Measurements from ENCODE around the gene FABP7. TPM values are rescaled to one million over a fixed set of nuclear protein-coding genes. Genes with fewer than 3 reads are reported as not detected.

Gene FABP7
- total and polyA plus RNA-seq, 8 donors, result 2.8 TPM; not detected in 7

- Histone ChIP-seq H3K4me1 (peaks cover 0 to 16% (median 5%) of the 10 kb centered on the region in 4 donors), H3K27me3 (no peaks in the 10 kb centered on the region), H3K4me3 (no peak overlapping the region), H3K9me3 (no peaks in the 10 kb centered on the region), H3K27ac (no peak overlapping the region), H3K36me3 (peaks cover 4 to 16% (median 9%) of the 10 kb centered on the region in 4 donors)
- DNase-seq, result no peak
- TF ChIP-seq POLR2A (IDR thresholded peaks at IDR 0.05), result no peak
- TF ChIP-seq POLR2AphosphoS5 (IDR thresholded peaks at IDR 0.05), result no peak
- TF ChIP-seq CTCF (IDR thresholded peaks at IDR 0.05), result no peak
- no peak for TF ChIP-seq EP300 (IDR thresholded peaks at IDR 0.05)
- intact Hi-C loops (cut with DNase I; ENCODE audit: low total_unique reads), result no loop called here
- 74 to 84% (median 79%) methylated on average over 10 of the region's 10 CpGs for WGBS, 5 donors
Observed at GRCh38 chr6:122808121-122808885, 28.8 kb downstream of the FABP7 start.

- TF ChIP-seq CTCF (IDR thresholded peaks at IDR 0.05), result no peak
- TF ChIP-seq POLR2A (IDR thresholded peaks at IDR 0.05), result no peak
- no peak for TF ChIP-seq EP300 (IDR thresholded peaks at IDR 0.05)
- TF ChIP-seq POLR2AphosphoS5 (IDR thresholded peaks at IDR 0.05), result no peak
- no peaks in the 10 kb centered on the region for H3K9me3 ChIP-seq
- no peak overlapping the region for H3K4me3 ChIP-seq
- WGBS, 5 donors, result 46 to 58% (median 56%) methylated on average over 4 of the region's 4 CpGs
- H3K27me3 ChIP-seq, result no peaks in the 10 kb centered on the region
- no peak overlapping the region for H3K27ac ChIP-seq
- peaks cover 0 to 9% (median 1%) of the 10 kb centered on the region in 4 donors for H3K4me1 ChIP-seq
- peaks cover 4 to 16% (median 9%) of the 10 kb centered on the region in 4 donors for H3K36me3 ChIP-seq
- intact Hi-C loops (cut with DNase I; ENCODE audit: low total_unique reads), result no loop called here
- no peak for DNase-seq
Observed at GRCh38 chr6:122809001-122809400, 29.5 kb downstream of the FABP7 start.

GRCh38 chr6:122809691-122810090 is 30.2 kb downstream of the FABP7 start:
- TF ChIP-seq POLR2AphosphoS5 (IDR thresholded peaks at IDR 0.05), result no peak
- no peak for TF ChIP-seq EP300 (IDR thresholded peaks at IDR 0.05)
- TF ChIP-seq POLR2A (IDR thresholded peaks at IDR 0.05), result no peak
- no peak for TF ChIP-seq CTCF (IDR thresholded peaks at IDR 0.05)
- intact Hi-C loops (cut with DNase I; ENCODE audit: low total_unique reads), result no loop called here

GRCh38 chr6:122810189-122810588 is 30.7 kb downstream of the FABP7 start:
- no peaks in the 10 kb centered on the region for H3K27me3 ChIP-seq
- TF ChIP-seq POLR2AphosphoS5 (IDR thresholded peaks at IDR 0.05) (no peak), EP300 (IDR thresholded peaks at IDR 0.05) (no peak), CTCF (IDR thresholded peaks at IDR 0.05) (no peak), POLR2A (IDR thresholded peaks at IDR 0.05) (no peak)
- H3K9me3 ChIP-seq, result no peaks in the 10 kb centered on the region
- DNase-seq, result no peak
- H3K27ac ChIP-seq, result peak overlapping the region in 2 of 5 donors; percentile 30 to 33
- intact Hi-C loops (cut with DNase I; ENCODE audit: low total_unique reads), result no loop called here
- 28 to 54% (median 43%) methylated on average over 1 of the region's 1 CpG for WGBS, 5 donors
- H3K4me1 ChIP-seq, result peaks cover 0 to 8% (median 0%) of the 10 kb centered on the region in 4 donors
- peaks cover under 1 to 10% (median 5%) of the 10 kb centered on the region in 4 donors for H3K36me3 ChIP-seq
- H3K4me3 ChIP-seq, result no peak overlapping the region

More at GRCh38 chr6:122809691-122810090, 30.2 kb downstream of the FABP7 start:
- Histone ChIP-seq H3K27me3 (no peaks in the 10 kb centered on the region), H3K9me3 (no peaks in the 10 kb centered on the region), H3K4me3 (no peak overlapping the region), H3K36me3 (peaks cover 4 to 15% (median 9%) of the 10 kb centered on the region in 4 donors), H3K4me1 (peaks cover 0 to 8% (median 0%) of the 10 kb centered on the region in 4 donors), H3K27ac (peak overlapping the region in 1 of 5 donors; percentile 33)
- DNase-seq, result no peak
- 50 to 72% (median 65%) methylated on average over 2 of the region's 2 CpGs for whole genome bisulfite sequencing, 5 donors

All from stomach (tissue), 9 donors.